Parathyroid adenoma (tissue), 2 donors: ENCODE results near the gene RUSF1.

Source experiments
- H2AFZ ChIP-seq: fragments of 300-600 bp; sonication (generic); one replicate; pipeline ENCODE4 v1.7.0; 2017; ENCODE audit warnings: antibody characterized with exemption, mild to moderate bottlenecking
- H3K27ac ChIP-seq: fragments of 300-600 bp; sonication (generic); one replicate; pipeline ENCODE4 v1.7.0; 2017
- H3K27me3 ChIP-seq: fragments of 300-600 bp; sonication (generic); one replicate; pipeline ENCODE4 v1.7.0; 2017; ENCODE audit warnings: low read length; ENCODE audit not compliant: control insufficient read depth, insufficient read depth
- H3K36me3 ChIP-seq: fragments of 300-600 bp; sonication (generic); one replicate; pipeline ENCODE4 v1.7.0; 2017; ENCODE audit warnings: low read length; ENCODE audit not compliant: control insufficient read depth, insufficient read depth
- H3K4me1 ChIP-seq: fragments of 300-600 bp; sonication (generic); one replicate; pipeline ENCODE4 v1.7.0; 2017; ENCODE audit warnings: control low read depth
- H3K4me2 ChIP-seq: fragments of 300-600 bp; sonication (generic); one replicate; pipeline ENCODE4 v1.7.0; 2017; ENCODE audit warnings: low read length
- H3K4me3 ChIP-seq: fragments of 300-600 bp; sonication (generic); one replicate; pipeline ENCODE4 v1.7.0; 2017; ENCODE audit warnings: low read depth, low read length
- H3K79me2 ChIP-seq: fragments of 300-600 bp; sonication (generic); one replicate; pipeline ENCODE4 v1.7.0; 2017; ENCODE audit warnings: control low read depth
- H3K9ac ChIP-seq: fragments of 300-600 bp; sonication (generic); one replicate; pipeline ENCODE4 v1.7.0; 2017; ENCODE audit warnings: mild to moderate bottlenecking
- H3K9me3 ChIP-seq: fragments of 300-600 bp; sonication (generic); one replicate; pipeline ENCODE4 v1.7.0; 2017; ENCODE audit warnings: low read length; ENCODE audit not compliant: control insufficient read depth
- CTCF ChIP-seq: fragments of 300-600 bp; sonication (generic); IDR thresholded peaks from one replicate; pipeline ENCODE4 v1.7.0; 2017; ENCODE audit warnings: antibody characterized with exemption, mild to moderate bottlenecking
- donor health status: primary hyperparathyroidism.

Gene RUSF1

GRCh38 chr16:31464781-31465260 is 43.4 kb downstream of the RUSF1 start:
- Histone ChIP-seq H3K27ac (no peak overlapping the region), H3K4me2 (no peak overlapping the region), H3K9me3 (no peaks in the 10 kb centered on the region), H3K27me3 (no peaks in the 10 kb centered on the region), H2AFZ (no peak overlapping the region), H3K9ac (no peak overlapping the region), H3K79me2 (no peaks in the 10 kb centered on the region), H3K4me3 (no peak overlapping the region), H3K36me3 (no peaks in the 10 kb centered on the region), H3K4me1 (peaks cover 4% of the 10 kb centered on the region)
- no peak for TF ChIP-seq CTCF

GRCh38 chr16:31464348-31464769 is 43.8 kb downstream of the RUSF1 start:
- H2AFZ ChIP-seq, result no peak overlapping the region
- H3K79me2 ChIP-seq, result no peaks in the 10 kb centered on the region
- H3K4me2 ChIP-seq, result no peak overlapping the region
- H3K9me3 ChIP-seq, result no peaks in the 10 kb centered on the region
- H3K27me3 ChIP-seq, result no peaks in the 10 kb centered on the region
- H3K9ac ChIP-seq, result no peak overlapping the region
- H3K4me1 ChIP-seq, result peaks cover 4% of the 10 kb centered on the region
- TF ChIP-seq CTCF, result no peak
- no peaks in the 10 kb centered on the region for H3K36me3 ChIP-seq
- no peak overlapping the region for H3K27ac ChIP-seq
- no peak overlapping the region for H3K4me3 ChIP-seq

- H3K9ac ChIP-seq, result no peak overlapping the region
- no peak overlapping the region for H3K4me3 ChIP-seq
- no peak overlapping the region for H3K4me2 ChIP-seq
- H2AFZ ChIP-seq, result no peak overlapping the region
- H3K36me3 ChIP-seq, result no peaks in the 10 kb centered on the region
- no peaks in the 10 kb centered on the region for H3K27me3 ChIP-seq
- no peaks in the 10 kb centered on the region for H3K79me2 ChIP-seq
- no peak overlapping the region for H3K27ac ChIP-seq
- no peak for TF ChIP-seq CTCF
- H3K9me3 ChIP-seq, result no peaks in the 10 kb centered on the region
- peaks cover 7% of the 10 kb centered on the region for H3K4me1 ChIP-seq
Observed at GRCh38 chr16:31461921-31462804, 46.0 kb downstream of the RUSF1 start.

GRCh38 chr16:31461201-31461920 is 46.8 kb downstream of the RUSF1 start:
- Histone ChIP-seq H3K79me2 (peaks cover 6% of the 10 kb centered on the region), H3K27me3 (no peaks in the 10 kb centered on the region), H3K4me2 (no peak overlapping the region), H2AFZ (no peak overlapping the region), H3K9ac (no peak overlapping the region), H3K27ac (no peak overlapping the region), H3K9me3 (no peaks in the 10 kb centered on the region), H3K4me3 (no peak overlapping the region), H3K36me3 (no peaks in the 10 kb centered on the region), H3K4me1 (peaks cover 10% of the 10 kb centered on the region)
- TF ChIP-seq CTCF, result no peak
